Ovary (tissue), 3 donors: Measurements from ENCODE around the gene PTX3.

Source experiments
- EP300 ChIP-seq: sonication (generic); formaldehyde crosslinking; IDR thresholded peaks from one replicate; pipeline ENCODE4 v1.6.1; 2017; ENCODE audit warnings: antibody characterized with exemption
- POLR2A ChIP-seq: fragments of 450-650 bp; IDR thresholded peaks from one replicate; pipeline ENCODE4 v1.6.1; 2017; ENCODE audit warnings: antibody characterized with exemption, mild to moderate bottlenecking, moderate library complexity
- TF ChIP-seq, protein P1 (sequence below), 3 donors: fragments of 450-650 bp in 2 of 3; fragments of 200-600 bp in 1 of 3; IDR thresholded peaks; one replicate each; pipeline versions ENCODE4 v1.5.1 to v1.8.0; 2016 to 2022; ENCODE audit warnings: antibody characterized with exemption in 3 of 3, mild to moderate bottlenecking in 1 of 3
- donor health status: DM: no; HTN: no; CAD: no.

DNA sequence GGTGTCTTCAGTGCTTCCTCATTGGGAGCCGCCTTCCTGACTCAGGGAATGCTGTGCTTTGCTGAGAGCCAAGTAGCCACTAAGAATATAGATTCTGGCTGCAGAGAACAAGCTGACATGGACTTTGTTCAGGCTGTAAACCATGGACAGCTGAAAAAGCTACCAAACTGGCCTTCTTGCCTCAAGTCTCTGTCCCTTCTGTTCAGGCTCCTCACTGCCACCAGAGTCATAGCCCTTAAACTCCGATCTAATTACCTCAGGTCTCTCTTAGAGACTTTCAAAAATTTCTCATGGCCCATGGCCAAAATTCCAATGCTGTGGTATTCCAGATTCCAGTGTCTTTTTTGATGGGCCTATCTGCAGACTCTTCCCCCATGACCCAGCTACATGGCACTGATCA is 19.4 kb upstream of the PTX3 start:
- TF ChIP-seq, protein P1, sequence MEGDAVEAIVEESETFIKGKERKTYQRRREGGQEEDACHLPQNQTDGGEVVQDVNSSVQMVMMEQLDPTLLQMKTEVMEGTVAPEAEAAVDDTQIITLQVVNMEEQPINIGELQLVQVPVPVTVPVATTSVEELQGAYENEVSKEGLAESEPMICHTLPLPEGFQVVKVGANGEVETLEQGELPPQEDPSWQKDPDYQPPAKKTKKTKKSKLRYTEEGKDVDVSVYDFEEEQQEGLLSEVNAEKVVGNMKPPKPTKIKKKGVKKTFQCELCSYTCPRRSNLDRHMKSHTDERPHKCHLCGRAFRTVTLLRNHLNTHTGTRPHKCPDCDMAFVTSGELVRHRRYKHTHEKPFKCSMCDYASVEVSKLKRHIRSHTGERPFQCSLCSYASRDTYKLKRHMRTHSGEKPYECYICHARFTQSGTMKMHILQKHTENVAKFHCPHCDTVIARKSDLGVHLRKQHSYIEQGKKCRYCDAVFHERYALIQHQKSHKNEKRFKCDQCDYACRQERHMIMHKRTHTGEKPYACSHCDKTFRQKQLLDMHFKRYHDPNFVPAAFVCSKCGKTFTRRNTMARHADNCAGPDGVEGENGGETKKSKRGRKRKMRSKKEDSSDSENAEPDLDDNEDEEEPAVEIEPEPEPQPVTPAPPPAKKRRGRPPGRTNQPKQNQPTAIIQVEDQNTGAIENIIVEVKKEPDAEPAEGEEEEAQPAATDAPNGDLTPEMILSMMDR (IDR thresholded peaks at IDR 0.05): no peak
- TF ChIP-seq POLR2A (no peak), EP300 (no peak)
